Measurements from ENCODE around the gene PRKX.
"Not testable (repeated sequence)": the region's sequence is repeated elsewhere in the genome, so short reads cannot be mapped to it uniquely, and the experiment has no call there.

PRKX gene

GRCh38 chrX:3713225-3713936, at the start of gene PRKX:
Gene PRKX, minus strand, starts transcription at chrX:3713649. Its CDS starts 396 bp downstream, at chrX:3713253.
- H3K4me3 ChIP-seq (replicated peaks; ENCODE audit: low read depth, low read length) = peak within 1 kb of the TSS; percentile 88
- DNase-seq (ENCODE audit: extremely low read depth, insufficient read length) = peak; percentile 87
- TF ChIP-seq, protein P1, sequence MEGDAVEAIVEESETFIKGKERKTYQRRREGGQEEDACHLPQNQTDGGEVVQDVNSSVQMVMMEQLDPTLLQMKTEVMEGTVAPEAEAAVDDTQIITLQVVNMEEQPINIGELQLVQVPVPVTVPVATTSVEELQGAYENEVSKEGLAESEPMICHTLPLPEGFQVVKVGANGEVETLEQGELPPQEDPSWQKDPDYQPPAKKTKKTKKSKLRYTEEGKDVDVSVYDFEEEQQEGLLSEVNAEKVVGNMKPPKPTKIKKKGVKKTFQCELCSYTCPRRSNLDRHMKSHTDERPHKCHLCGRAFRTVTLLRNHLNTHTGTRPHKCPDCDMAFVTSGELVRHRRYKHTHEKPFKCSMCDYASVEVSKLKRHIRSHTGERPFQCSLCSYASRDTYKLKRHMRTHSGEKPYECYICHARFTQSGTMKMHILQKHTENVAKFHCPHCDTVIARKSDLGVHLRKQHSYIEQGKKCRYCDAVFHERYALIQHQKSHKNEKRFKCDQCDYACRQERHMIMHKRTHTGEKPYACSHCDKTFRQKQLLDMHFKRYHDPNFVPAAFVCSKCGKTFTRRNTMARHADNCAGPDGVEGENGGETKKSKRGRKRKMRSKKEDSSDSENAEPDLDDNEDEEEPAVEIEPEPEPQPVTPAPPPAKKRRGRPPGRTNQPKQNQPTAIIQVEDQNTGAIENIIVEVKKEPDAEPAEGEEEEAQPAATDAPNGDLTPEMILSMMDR (IDR thresholded peaks at IDR 0.05; ENCODE audit: insufficient read depth, low read length, poor library complexity, severe bottlenecking) = no peak

GRCh38 chrX:3763111-3763510, 49.7 kb upstream of the PRKX start:
- Histone ChIP-seq H3K4me3 (replicated peaks; ENCODE audit: low read depth, low read length) (no peak overlapping the region), H3K36me3 (ENCODE audit: control insufficient read depth, insufficient read depth, low read length) (no peaks in the 10 kb centered on the region), H3K27me3 (replicated peaks; ENCODE audit: control insufficient read depth, insufficient read depth, low read length) (no peaks in the 10 kb centered on the region)
- no peak for DNase-seq (ENCODE audit: extremely low read depth, insufficient read length)
- TF ChIP-seq, protein P1 (IDR thresholded peaks at IDR 0.05; ENCODE audit: insufficient read depth, low read length, poor library complexity, severe bottlenecking) = no peak

More at GRCh38 chrX:3713225-3713936, at the start of gene PRKX:
- Histone ChIP-seq H3K27me3 (replicated peaks; ENCODE audit: control insufficient read depth, insufficient read depth, low read length) (no peaks in the 10 kb centered on the region), H3K36me3 (ENCODE audit: control insufficient read depth, insufficient read depth, low read length) (no peaks in the 10 kb centered on the region)

DNA sequence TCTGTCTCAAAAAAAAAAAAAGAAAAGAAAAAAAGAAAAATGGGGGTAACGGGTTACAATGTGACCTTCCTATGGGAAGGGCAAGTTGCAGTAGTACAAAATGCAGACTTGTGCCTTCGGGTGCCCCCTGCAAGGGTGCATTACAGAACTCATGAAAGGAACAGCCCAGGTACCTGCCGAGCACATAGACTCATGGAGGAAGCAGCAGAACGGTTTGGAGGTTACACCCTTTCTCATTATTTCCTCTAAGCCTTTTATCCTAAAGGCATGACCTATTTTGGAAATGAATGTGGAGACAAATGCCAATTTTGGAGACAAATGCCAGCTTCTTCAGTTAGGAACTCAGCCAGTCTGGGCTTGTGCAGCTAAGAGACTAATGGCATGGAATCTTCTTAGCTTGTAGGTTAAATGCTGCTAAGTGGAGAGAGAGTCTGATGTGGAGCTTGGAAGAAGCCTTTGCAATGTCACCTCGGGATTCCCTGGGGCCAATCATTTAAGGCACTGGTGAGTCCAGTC, 44.1 kb upstream of the PRKX start:
- Histone ChIP-seq H3K27me3 (replicated peaks; ENCODE audit: control insufficient read depth, insufficient read depth, low read length) (no peaks in the 10 kb centered on the region), H3K4me3 (replicated peaks; ENCODE audit: low read depth, low read length) (no peak overlapping the region), H3K36me3 (ENCODE audit: control insufficient read depth, insufficient read depth, low read length) (no peaks in the 10 kb centered on the region)
- DNase-seq (ENCODE audit: extremely low read depth, insufficient read length) = no peak
- TF ChIP-seq, protein P1 (IDR thresholded peaks at IDR 0.05; ENCODE audit: insufficient read depth, low read length, poor library complexity, severe bottlenecking) = no peak

- TF ChIP-seq, protein P1 (IDR thresholded peaks at IDR 0.05; ENCODE audit: insufficient read depth, low read length, poor library complexity, severe bottlenecking) = no peak
- H3K27me3 ChIP-seq (replicated peaks; ENCODE audit: control insufficient read depth, insufficient read depth, low read length) = no peaks in the 10 kb centered on the region
- DNase-seq (ENCODE audit: extremely low read depth, insufficient read length) = no peak
- H3K36me3 ChIP-seq (ENCODE audit: control insufficient read depth, insufficient read depth, low read length) = no peaks in the 10 kb centered on the region
- no peak overlapping the region for H3K4me3 ChIP-seq (replicated peaks; ENCODE audit: low read depth, low read length)
Observed at GRCh38 chrX:3748052-3748559, 34.7 kb upstream of the PRKX start.

- TF ChIP-seq, protein P1 (IDR thresholded peaks at IDR 0.05; ENCODE audit: insufficient read depth, low read length, poor library complexity, severe bottlenecking) = no peak
- Histone ChIP-seq H3K4me3 (replicated peaks; ENCODE audit: low read depth, low read length) (no peak overlapping the region), H3K27me3 (replicated peaks; ENCODE audit: control insufficient read depth, insufficient read depth, low read length) (no peaks in the 10 kb centered on the region), H3K36me3 (ENCODE audit: control insufficient read depth, insufficient read depth, low read length) (no peaks in the 10 kb centered on the region)
- no peak for DNase-seq (ENCODE audit: extremely low read depth, insufficient read length)
Observed at GRCh38 chrX:3743801-3744439, 30.5 kb upstream of the PRKX start.

DNA sequence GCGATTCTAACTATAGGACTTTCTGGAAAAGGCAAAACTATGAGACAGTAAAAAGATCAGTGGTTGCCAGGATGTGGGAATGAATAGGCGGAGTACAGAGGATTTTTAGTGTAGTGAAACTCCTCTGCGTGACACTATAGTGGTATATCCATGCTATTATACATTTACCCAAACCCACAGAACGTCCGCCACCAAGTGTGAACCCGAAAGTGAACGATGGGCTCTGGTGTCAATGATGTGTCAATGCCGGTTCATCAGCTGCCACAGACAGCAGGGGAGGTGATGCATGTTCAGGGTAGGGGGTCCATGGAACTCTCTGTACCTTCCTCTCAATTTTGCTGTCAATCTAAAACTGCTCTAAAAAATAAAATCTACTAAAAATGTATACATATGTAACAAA, 27.5 kb upstream of the PRKX start:
- DNase-seq (ENCODE audit: extremely low read depth, insufficient read length); H3K36me3 ChIP-seq (ENCODE audit: control insufficient read depth, insufficient read depth, low read length); H3K4me3 ChIP-seq (replicated peaks; ENCODE audit: low read depth, low read length): not testable (repeated sequence)

More for the DNA sequence above, 27.5 kb upstream of the PRKX start:
- not testable (repeated sequence) for H3K27me3 ChIP-seq (replicated peaks; ENCODE audit: control insufficient read depth, insufficient read depth, low read length)
